K562 (cell line): ENCODE data around the gene UNC5B. TPM values are rescaled to one million over a fixed set of nuclear protein-coding genes. Genes with fewer than 3 reads are reported as not detected.
A peak's percentile ranks its signal among the peaks of the same experiment; 100 is the strongest.

Experiments
- ATAC-seq: fragments of 200-7000 bp; cut with Tn5 transposase; 3 replicates; pipeline ENCODE4 v1.9.1; 2020; ENCODE audit warnings: moderate library complexity
- BruUV-seq: library from RNA; stranded (reverse); fragments of 400-500 nt; replicated peaks from 2 replicates; lab custom pipeline; 2021; lab: Mats Ljungman, UMichigan
- CTCF ChIA-PET: fragments of 300-600 bp; formaldehyde crosslinking; extraction: SDS; loops from one replicate; lab custom pipeline; 2021; ENCODE audit warnings: low intra/inter-chr PET ratio; lab: Yijun Ruan, JAX
- POLR2A ChIA-PET: fragments of 300-600, 350-650 bp; sonication (Branson Sonifier 250); formaldehyde crosslinking; extraction: SDS; loops from one replicate; lab custom pipeline; 2021; ENCODE audit warnings: antibody characterized with exemption, inconsistent platforms; lab: Yijun Ruan, JAX
- DNase-seq, 4 experiments: peaks; one replicate each; pipeline versions ENCODE4 v3.0.0 to v3.0.0-alpha.2; 2011 to 2018; ENCODE audit warnings: low spot score in 3 of 4, mixed read lengths in 3 of 4; ENCODE audit errors: extremely low read depth in 1 of 4
- FAIRE-seq: peaks from 2 replicates; lab custom pipeline; 2011; peaks lifted over from hg19 to GRCh38; lab: Jason Lieb, UNC
- H2AFZ ChIP-seq: 2 replicates; pipeline ENCODE4 v1.6.0; 2011; ENCODE audit warnings: low read depth, low read length, control low read depth, inconsistent platforms
- H3K27ac ChIP-seq: fragments of 200-600 bp; 3 replicates; pipeline ENCODE4 v1.8.0; 2011; ENCODE audit warnings: low read depth, mild to moderate bottlenecking, control low read depth, inconsistent platforms, low read length, moderate library complexity, mixed read lengths; ENCODE audit errors: extremely low read depth
- H3K27me3 ChIP-seq, 2 experiments: fragments of 300-600 bp in 1 of 2; 2 replicates in 1 of 2; 3 replicates in 1 of 2; pipeline versions ENCODE4 v1.6.0 to v1.8.0; 2011; ENCODE audit warnings: inconsistent platforms in 2 of 2, low read length in 2 of 2, mild to moderate bottlenecking in 1 of 2, mixed read lengths in 1 of 2, moderate library complexity in 1 of 2; ENCODE audit not compliant: control insufficient read depth in 2 of 2, insufficient read depth in 2 of 2
- H3K36me3 ChIP-seq: fragments of 300-600 bp; 3 replicates; pipeline ENCODE4 v1.8.0; 2011; ENCODE audit warnings: mild to moderate bottlenecking, low read length, inconsistent platforms; ENCODE audit not compliant: control insufficient read depth, insufficient read depth
- H3K4me1 ChIP-seq, 2 experiments: fragments of 200-600 bp in 1 of 2; replicated peaks in 1 of 2; 2 replicates in 1 of 2; 3 replicates in 1 of 2; pipeline versions ENCODE4 v1.5.1 to v1.8.0; 2011; ENCODE audit warnings: inconsistent platforms in 2 of 2, low read length in 2 of 2, mild to moderate bottlenecking in 1 of 2, mixed read lengths in 1 of 2, moderate library complexity in 1 of 2; ENCODE audit not compliant: control insufficient read depth in 2 of 2, insufficient read depth in 2 of 2
- H3K4me2 ChIP-seq: 2 replicates; pipeline ENCODE4 v1.6.1; 2011; ENCODE audit warnings: low read length, control low read depth, inconsistent platforms, mixed read lengths; ENCODE audit not compliant: insufficient read depth
- H3K4me3 ChIP-seq: fragments of 200-600 bp; sonication (generic), shearing (Covaris generic); 2 replicates; pipeline ENCODE4 v1.5.1; 2016; ENCODE audit warnings: control low read depth, inconsistent platforms
- H3K79me2 ChIP-seq: fragments of 200-600 bp; 3 replicates; pipeline ENCODE4 v1.8.0; 2011; ENCODE audit warnings: low read length, inconsistent platforms; ENCODE audit not compliant: control insufficient read depth, insufficient read depth
- H3K9ac ChIP-seq, 2 experiments: 2 replicates each; pipeline versions ENCODE4 v1.6.0 to v1.6.1; 2011; ENCODE audit warnings: low read depth in 2 of 2, low read length in 2 of 2, control low read depth in 1 of 2, inconsistent platforms in 1 of 2, mild to moderate bottlenecking in 1 of 2, mixed read lengths in 1 of 2; ENCODE audit not compliant: insufficient read depth in 1 of 2
- H3K9me1 ChIP-seq: one replicate; pipeline ENCODE4 v1.6.0; 2011; ENCODE audit warnings: inconsistent platforms, mild to moderate bottlenecking, low read length, moderate library complexity; ENCODE audit not compliant: control insufficient read depth, insufficient read depth
- H3K9me3 ChIP-seq: replicated peaks from 2 replicates; pipeline ENCODE4 v1.5.1; 2011; ENCODE audit warnings: low read depth, low read length, inconsistent platforms; ENCODE audit not compliant: control insufficient read depth, insufficient read depth
- H4K20me1 ChIP-seq: replicated peaks from 2 replicates; pipeline ENCODE4 v1.6.1; 2011; ENCODE audit warnings: low read length, inconsistent platforms, mixed read lengths; ENCODE audit not compliant: control insufficient read depth, insufficient read depth
- KDM1A ChIP-seq, 2 experiments: fragments of 450-650 bp; IDR thresholded peaks; 2 replicates each; pipeline ENCODE4 v1.6.1; 2016; ENCODE audit warnings: mild to moderate bottlenecking in 2 of 2
- NFIC ChIP-seq: fragments of 450-650 bp; IDR thresholded peaks from 2 replicates; pipeline ENCODE4 v1.6.1; 2017; ENCODE audit warnings: mild to moderate bottlenecking, inconsistent platforms
- POLR2AphosphoS2 ChIP-seq: IDR thresholded peaks from 2 replicates; pipeline ENCODE4 v1.6.1; 2012; ENCODE audit warnings: low read length, improper control_type of control experiment
- PTBP1 ChIP-seq: fragments of 200-400 bp; formaldehyde crosslinking; IDR thresholded peaks from 2 replicates; pipeline ENCODE4 v1.6.1; 2017; ENCODE audit warnings: low read depth, low read length
- RBM25 ChIP-seq: fragments of 200-400 bp; formaldehyde crosslinking; IDR thresholded peaks from 2 replicates; pipeline ENCODE4 v1.6.1; 2018; ENCODE audit warnings: low read length, low read depth, moderate library complexity; ENCODE audit not compliant: severe bottlenecking
- RCOR1 ChIP-seq, 2 experiments: IDR thresholded peaks; 2 replicates each; pipeline ENCODE4 v1.6.1; 2012; ENCODE audit warnings: low read depth in 2 of 2, low read length in 2 of 2, borderline replicate concordance in 1 of 2, improper control_type of control experiment in 1 of 2
- SMARCA5 ChIP-seq: fragments of 450-650 bp; IDR thresholded peaks from 2 replicates; pipeline ENCODE4 v1.6.1; 2016
- TBP ChIP-seq: optimal IDR thresholded peaks from 2 replicates; pipeline ENCODE3; 2011; ENCODE audit warnings: low read depth, low read length, improper control_type of control experiment
- ZNF121 ChIP-seq: sonication (generic); formaldehyde crosslinking; conservative IDR thresholded peaks from 2 replicates; pipeline ENCODE4 v1.8.0; 2022; ENCODE audit warnings: missing genetic modification reagents
- WGBS: fragments of 100-300 bp; shearing (Covaris generic); methylation state at CpG from one replicate; pipeline ENCODE4 v1.1.6; 2016; ENCODE audit warnings: low coverage, mixed read lengths; ENCODE audit not compliant: insufficient coverage; ENCODE audit errors: missing lambda C conversion rate; 5-methylcytosine and 5-hydroxymethylcytosine counted together
- in situ Hi-C: fragments of 300-500 bp; cut with MboI; formaldehyde crosslinking; loops from 4 replicates; pipeline ENCODE4 v1.15.0; 2018; ENCODE audit warnings: inconsistent platforms, mixed read lengths
- intact Hi-C: fragments of 100-400 bp; cut with micrococcal nuclease; formaldehyde crosslinking; loops from 2 replicates; pipeline ENCODE4 v1.14.2; 2022
- polyA plus RNA-seq, 8 experiments: library from polyadenylated mRNA; depleted of rRNA in 4 of 8; stranded (reverse) in 5 of 8; unstranded in 3 of 8; fragments of >200 nt; fragmentation: Nextera tagmentation in 2 of 8; fragmentation: Illumina TruSeq in 1 of 8; extraction: Ambion mirVana in 2 of 8; extraction: Trizol in 1 of 8; gene quantifications; 2 replicates each; pipeline versions ENCODE4 v1.2.1 to v1.2.3, GENCODE V29; 2011 to 2014; ENCODE audit warnings: inconsistent platforms in 1 of 8, missing spikeins in 1 of 8
- total RNA-seq, 7 experiments: library from RNA; depleted of rRNA in 6 of 7; stranded (reverse); fragments of >200 nt in 6 of 7; fragmentation: Illumina TruSeq in 2 of 7; extraction: Trizol in 2 of 7; gene quantifications; 2 replicates each; pipeline versions ENCODE4 v1.2.1 to v1.2.3, GENCODE V29; 2011 to 2021; ENCODE audit warnings: low replicate concordance in 1 of 7
- TF ChIP-seq, protein P1 (sequence below): fragments of 250-450 bp; sonication (Bioruptor Pico); IDR thresholded peaks from 2 replicates; pipeline ENCODE4 v1.5.0; 2021; ENCODE audit warnings: mild to moderate bottlenecking, borderline replicate concordance
- TF ChIP-seq, protein P2 (sequence below): sonication (generic); formaldehyde crosslinking; IDR thresholded peaks from 2 replicates; pipeline ENCODE4 v1.8.0; 2023; ENCODE audit warnings: mild to moderate bottlenecking, missing genetic modification reagents
- TF ChIP-seq, protein P3 (sequence below): fragments of 250-450 bp; sonication (Bioruptor Pico); IDR thresholded peaks from 2 replicates; pipeline ENCODE4 v1.8.0; 2021; ENCODE audit warnings: moderate library complexity, mild to moderate bottlenecking, inconsistent platforms
- TF ChIP-seq, protein P4 (sequence below), 2 experiments: fragments of 250-450 bp in 1 of 2; fragments of 450-650 bp in 1 of 2; sonication (Bioruptor Pico) in 1 of 2; IDR thresholded peaks; 2 replicates each; pipeline versions ENCODE4 v1.6.1 to v1.8.0; 2016 to 2021; ENCODE audit warnings: mild to moderate bottlenecking in 2 of 2, moderate library complexity in 2 of 2, missing compliant biosample characterization in 1 of 2, missing genetic modification characterization in 1 of 2

UNC5B gene
- total and polyA plus RNA-seq, 9 of the 15 experiments (the other 6 are each of a cell fraction or from before 2014, with no cell fraction given), result 0.10 to 8.4 (median 2.1) TPM

DNA sequence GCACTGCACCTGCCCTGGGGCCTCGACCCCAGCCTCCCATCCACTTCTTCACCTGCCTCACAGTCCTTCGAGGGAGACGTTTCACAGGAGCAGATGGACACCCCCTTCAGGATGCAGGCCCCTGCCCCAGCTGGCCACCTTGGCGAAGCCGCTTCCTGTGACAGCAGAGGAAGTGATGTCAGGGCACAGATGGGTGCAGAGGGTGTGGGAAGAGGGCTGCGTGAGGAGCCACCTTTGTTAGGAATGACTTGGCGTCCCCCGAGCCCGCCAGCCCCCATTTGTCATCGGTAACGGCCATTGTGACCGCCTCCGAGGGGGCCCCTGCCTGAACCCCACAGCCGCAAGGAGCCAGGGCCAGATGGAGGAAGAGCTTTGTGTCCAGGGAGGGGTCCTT, 59.3 kb downstream of the UNC5B start (continued):
- TF ChIP-seq, protein P1, sequence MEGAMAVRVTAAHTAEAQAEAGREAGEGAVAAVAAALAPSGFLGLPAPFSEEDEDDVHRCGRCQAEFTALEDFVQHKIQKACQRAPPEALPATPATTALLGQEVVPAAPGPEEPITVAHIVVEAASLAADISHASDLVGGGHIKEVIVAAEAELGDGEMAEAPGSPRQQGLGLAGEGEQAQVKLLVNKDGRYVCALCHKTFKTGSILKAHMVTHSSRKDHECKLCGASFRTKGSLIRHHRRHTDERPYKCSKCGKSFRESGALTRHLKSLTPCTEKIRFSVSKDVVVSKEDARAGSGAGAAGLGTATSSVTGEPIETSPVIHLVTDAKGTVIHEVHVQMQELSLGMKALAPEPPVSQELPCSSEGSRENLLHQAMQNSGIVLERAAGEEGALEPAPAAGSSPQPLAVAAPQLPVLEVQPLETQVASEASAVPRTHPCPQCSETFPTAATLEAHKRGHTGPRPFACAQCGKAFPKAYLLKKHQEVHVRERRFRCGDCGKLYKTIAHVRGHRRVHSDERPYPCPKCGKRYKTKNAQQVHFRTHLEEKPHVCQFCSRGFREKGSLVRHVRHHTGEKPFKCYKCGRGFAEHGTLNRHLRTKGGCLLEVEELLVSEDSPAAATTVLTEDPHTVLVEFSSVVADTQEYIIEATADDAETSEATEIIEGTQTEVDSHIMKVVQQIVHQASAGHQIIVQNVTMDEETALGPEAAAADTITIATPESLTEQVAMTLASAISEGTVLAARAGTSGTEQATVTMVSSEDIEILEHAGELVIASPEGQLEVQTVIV (CRISPR knock-in tag), result no peak

DNA sequence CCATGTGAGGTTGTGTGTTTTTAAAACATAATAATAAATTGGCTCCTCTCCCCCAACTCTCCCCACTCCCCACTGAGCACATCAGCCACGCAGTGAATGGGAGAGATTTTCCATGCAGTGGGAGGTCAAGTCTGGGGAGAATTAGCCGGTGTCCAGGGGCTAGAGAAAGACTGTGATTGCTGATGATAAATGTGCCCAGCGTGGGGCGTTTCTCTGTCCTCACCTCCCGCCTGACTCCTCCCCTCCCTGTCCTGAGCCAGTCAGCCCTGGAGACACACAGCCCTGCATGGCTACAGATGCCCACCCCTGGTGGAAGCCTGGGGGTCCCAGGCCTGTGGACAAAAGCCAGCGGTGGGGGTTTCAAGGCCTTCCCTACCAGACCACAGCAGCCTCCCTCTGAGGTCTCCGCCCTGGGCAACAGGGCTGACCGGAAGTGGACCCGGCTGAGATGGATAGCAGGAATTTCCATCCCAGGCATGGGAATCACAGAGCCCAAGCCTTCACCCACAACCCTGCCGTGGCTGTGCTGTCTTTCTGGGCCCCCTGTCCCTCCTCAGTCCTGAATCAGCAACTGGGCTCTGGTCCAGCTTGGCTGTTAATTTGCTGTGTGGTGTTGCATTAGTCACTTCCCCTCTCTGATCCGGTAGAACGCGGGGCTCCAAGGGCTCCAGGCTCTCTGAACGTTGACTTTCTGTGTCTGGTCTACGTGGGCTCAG, 59.8 kb downstream of the UNC5B start:
- no peak for ATAC-seq
- BruUV-seq, result no TSS peak
- Histone ChIP-seq H3K9me3 (no peaks in the 10 kb centered on the region), H3K36me3 (no peaks in the 10 kb centered on the region), H3K27me3 (peaks cover 0 to 5% of the 10 kb centered on the region in 2 experiments; a peak in 3 of 5 replicates), H2AFZ (no peak overlapping the region), H3K79me2 (no peaks in the 10 kb centered on the region), H4K20me1 (peaks cover 8% of the 10 kb centered on the region; the same call in 1 of the 2 replicates), H3K9ac (no peak overlapping the region), H3K4me2 (no peak overlapping the region), H3K9me1 (no peaks in the 10 kb centered on the region), H3K27ac (no peak overlapping the region), H3K4me1 (peaks cover 16 to 19% of the 10 kb centered on the region in 2 experiments), H3K4me3 (no peak overlapping the region)
- in situ Hi-C loops (no loop called here), intact Hi-C loops (no loop called here)
- FAIRE-seq, result no peak
- 35% methylated on average over 15 of the region's 15 CpGs for WGBS
- DNase-seq, result no peak
- ChIA-PET CTCF (interaction anchor here (0.7 kb wide), 1 partner anchor 13 kb away, joined by 3 read pairs; no protein-coding TSS in a partner anchor), POLR2A (interaction anchor here (0.7 to 1.3 kb wide), 2 partner anchors 8 to 10 kb away, joined by 3 read pairs; no protein-coding TSS in a partner anchor)
- TF ChIP-seq PTBP1 (peak; percentile 55; the same call in 1 of the 2 replicates), RBM25 (peak; percentile 85), ZNF121 (CRISPR knock-in tag) (peak; percentile 25; the same call in 1 of the 2 replicates), TBP (no peak), RCOR1 (IDR thresholded peaks at IDR 0.05; ENCODE audit: borderline replicate concordance in 1 of 2, low read depth in 2 of 2, low read length in 2 of 2) (peak in 1 of 2 experiments; percentile 38; a peak in 1 of 4 replicates), SMARCA5 (peak; percentile 45; the same call in 1 of the 2 replicates), KDM1A (IDR thresholded peaks at IDR 0.05) (peak in 1 of 2 experiments; percentile 70; a peak in 3 of 4 replicates), NFIC (no peak), POLR2AphosphoS2 (no peak)
- TF ChIP-seq, protein P2, sequence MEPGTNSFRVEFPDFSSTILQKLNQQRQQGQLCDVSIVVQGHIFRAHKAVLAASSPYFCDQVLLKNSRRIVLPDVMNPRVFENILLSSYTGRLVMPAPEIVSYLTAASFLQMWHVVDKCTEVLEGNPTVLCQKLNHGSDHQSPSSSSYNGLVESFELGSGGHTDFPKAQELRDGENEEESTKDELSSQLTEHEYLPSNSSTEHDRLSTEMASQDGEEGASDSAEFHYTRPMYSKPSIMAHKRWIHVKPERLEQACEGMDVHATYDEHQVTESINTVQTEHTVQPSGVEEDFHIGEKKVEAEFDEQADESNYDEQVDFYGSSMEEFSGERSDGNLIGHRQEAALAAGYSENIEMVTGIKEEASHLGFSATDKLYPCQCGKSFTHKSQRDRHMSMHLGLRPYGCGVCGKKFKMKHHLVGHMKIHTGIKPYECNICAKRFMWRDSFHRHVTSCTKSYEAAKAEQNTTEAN, result no peak
- TF ChIP-seq, protein P3, sequence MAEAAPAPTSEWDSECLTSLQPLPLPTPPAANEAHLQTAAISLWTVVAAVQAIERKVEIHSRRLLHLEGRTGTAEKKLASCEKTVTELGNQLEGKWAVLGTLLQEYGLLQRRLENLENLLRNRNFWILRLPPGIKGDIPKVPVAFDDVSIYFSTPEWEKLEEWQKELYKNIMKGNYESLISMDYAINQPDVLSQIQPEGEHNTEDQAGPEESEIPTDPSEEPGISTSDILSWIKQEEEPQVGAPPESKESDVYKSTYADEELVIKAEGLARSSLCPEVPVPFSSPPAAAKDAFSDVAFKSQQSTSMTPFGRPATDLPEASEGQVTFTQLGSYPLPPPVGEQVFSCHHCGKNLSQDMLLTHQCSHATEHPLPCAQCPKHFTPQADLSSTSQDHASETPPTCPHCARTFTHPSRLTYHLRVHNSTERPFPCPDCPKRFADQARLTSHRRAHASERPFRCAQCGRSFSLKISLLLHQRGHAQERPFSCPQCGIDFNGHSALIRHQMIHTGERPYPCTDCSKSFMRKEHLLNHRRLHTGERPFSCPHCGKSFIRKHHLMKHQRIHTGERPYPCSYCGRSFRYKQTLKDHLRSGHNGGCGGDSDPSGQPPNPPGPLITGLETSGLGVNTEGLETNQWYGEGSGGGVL, result no peak
- TF ChIP-seq, protein P4, sequence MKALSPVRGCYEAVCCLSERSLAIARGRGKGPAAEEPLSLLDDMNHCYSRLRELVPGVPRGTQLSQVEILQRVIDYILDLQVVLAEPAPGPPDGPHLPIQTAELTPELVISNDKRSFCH (CRISPR knock-in tag; IDR thresholded peaks at IDR 0.05), result no peak
- TF ChIP-seq, protein P4 (tag; IDR thresholded peaks at IDR 0.05), result no peak
